Effector CD4-positive, alpha-beta T cell (primary cell): ENCODE data around the gene CDK3.
"Not testable (repeated sequence)": the region's sequence is repeated elsewhere in the genome, so short reads cannot be mapped to it uniquely, and the experiment has no call there.

Source experiments
- DNase-seq: peaks from one replicate; pipeline ENCODE4 v3.0.0-alpha.2; 2020

The CDK3 gene

DNA sequence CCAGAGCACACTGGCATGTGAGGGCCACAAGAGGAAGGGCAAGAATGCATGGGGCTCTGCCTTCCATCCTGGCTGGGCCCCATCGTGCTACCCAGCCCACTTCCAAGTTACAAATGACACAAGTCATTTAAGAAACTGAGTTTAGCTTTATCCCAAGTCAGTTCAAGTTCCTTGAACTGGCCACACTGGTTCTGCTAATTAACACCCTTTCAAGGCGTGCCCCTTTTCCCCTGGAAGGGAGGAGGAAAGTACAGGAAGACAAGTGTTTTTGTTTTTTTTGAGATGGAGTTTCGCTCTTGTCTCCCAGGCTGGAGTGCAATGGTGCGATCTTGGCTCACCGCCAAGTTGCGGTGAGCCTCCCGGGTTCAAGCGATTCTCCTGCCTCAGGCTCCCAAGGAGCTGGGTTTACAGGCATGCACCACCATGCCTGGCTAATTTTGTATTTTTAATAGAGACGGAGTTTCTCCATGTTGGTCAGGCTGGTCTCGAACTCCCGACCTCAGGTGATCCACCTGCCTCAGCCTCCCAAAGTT is 43.9 kb downstream of the CDK3 start:
- DNase-seq, result not testable (repeated sequence)

DNA sequence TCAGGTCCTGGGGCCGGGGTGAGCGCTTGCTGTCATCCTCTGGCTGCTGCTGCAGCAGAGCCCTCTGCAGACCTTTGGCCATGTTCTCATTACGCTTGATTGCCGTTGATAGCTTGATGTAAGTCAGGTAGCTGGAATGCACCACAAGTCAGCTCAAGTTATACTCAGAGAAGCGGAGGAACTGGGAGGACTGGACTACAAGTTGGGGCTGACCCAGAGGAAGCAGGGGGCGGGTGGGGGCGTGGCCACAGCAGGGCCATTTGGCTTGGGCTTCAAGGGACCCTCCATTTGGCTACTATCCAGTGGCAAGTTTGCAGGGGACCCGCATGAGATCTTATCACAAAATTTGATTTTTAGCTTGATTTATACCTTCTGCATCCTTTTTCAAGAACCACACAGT is 45.4 kb downstream of the CDK3 start:
- no peak for DNase-seq

DNA sequence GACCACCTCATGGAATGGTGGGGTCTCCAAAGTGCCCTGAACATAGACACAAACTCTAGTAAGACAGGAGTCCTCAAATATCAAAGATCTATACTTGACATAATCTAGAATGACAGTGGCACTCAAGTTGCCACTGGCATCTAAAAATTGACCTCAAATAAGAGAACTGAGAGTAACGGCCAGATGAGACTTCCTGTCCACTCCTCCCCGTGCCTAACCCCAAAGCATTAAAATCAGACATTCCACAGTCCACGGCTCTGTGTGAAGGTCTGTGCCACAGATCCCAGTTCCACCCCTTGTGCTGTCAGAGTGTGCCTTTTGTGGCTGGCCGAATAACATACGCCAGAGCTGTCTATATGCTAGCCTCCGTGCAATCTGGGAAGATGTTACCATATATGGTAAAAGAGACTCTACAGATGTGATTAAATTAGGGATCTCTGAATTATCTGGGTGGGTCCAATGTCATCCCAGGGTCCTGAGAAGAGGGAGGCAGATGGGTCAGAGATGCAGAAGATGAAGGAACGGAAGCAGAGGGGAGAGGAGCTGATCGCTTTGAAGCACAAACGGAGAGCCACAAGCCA is 47.5 kb downstream of the CDK3 start:
- DNase-seq, result no peak

DNA sequence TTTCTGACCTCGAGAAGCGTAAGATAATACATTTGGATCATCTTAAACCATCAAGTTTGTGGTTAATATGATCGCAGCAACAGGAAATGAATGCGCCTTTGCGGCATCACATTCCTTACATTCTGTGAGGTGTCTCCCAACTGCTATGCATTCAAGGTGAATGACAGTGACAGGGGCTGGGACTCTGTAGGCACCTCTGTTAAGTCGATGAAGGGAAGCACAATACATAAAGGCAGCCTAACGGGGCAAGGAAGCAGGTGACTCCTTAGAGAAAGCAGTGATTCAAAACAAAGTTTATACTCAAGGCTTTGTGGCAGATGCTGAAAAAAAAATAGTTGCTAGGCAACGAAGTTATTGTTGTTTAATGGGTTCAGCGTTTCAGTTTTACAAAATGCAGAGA is 48.1 kb downstream of the CDK3 start:
- DNase-seq, result no peak

DNA sequence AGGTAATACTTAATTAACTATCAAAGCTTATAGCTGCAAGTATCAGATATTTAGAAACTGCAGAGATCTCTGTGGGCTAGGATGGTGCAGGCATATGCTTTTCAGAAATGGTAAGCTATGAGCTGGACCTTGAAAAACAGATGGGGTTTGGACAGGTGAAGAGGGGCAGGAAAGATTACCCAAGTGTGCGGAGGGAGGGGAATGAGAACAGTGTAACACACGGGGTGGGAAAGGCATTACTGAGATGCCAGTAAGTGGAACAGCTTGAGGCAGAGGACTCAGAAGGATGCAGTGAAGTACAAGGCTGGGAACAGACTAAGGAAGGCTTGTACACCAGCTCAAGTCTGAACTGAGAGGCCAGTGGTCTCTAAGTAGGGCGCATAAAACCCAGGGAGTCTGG is 48.6 kb downstream of the CDK3 start:
- no peak for DNase-seq

DNA sequence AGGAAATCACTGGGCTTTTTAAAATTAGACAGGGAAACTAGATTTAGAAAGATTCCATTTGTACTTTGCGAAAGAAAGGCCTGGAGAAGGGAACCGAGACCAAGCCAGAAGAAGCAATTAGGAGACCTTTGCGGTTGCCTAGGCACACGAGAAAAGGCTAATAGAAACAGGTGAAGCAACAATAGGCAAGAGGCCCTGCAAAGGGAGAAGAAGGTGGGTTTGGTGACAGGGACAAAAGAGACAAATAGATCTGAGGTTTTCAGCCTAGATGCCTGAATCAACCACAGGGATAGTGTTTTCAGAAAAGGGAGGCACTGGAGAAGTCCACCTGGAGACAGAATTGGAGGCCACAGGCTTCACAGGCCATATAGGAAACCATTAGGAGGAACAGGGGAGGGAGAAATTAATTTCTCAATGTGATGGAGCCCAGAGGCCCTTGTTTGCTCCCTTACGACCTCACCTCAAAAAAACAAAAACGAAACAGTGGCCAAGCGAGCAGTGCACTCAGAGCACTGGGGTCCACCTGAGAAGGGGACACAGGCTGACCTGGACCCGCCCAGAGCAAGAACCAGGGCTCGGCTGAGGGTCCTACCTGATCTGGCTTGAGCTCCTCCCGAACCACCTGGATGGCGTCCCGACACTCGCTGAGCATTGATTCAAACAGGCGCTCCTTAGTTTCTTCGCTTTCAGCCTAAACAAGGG is 49.3 kb downstream of the CDK3 start:
- no peak for DNase-seq

DNA sequence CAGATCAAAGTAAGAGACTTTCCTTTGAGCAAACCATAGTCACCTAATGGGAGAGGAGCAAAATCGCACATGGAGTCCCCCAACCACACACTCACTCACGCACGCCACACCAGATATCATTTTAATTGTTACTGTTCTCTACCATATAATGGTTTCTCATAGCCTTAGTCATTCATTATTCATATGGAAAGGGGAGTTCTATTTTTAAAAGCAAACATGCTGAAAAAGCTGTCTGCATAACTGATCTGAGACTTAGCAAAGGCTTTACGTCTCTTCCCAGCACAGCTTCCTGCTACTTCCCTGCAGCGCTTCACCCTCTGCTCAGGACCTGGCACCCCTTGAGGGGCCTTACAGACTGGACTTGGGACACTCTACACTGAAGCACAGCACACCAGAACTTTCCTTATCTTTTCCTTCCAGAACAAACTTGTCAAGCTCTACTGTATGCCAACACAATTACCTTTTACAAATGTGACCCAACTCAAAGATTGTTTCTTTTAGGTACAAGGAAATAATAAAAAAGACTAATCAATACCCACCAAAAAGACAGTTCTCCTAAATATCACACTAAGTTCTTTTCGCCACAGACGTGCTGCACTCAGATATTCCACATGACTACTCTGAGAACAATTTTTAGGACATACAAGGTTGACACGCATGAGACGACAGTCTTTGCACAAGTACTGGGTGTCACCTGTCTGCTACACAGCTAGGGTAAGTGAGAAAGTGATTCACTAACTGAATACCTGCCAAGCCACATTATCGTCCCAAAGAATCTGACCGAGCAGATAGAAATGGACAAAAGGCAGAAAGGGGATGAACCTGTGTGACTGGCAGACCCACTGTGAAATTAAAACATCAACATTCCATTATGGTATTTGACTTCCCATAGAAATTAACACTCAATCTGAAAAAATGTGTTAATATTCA is 50.1 kb downstream of the CDK3 start:
- DNase-seq, result no peak

DNA sequence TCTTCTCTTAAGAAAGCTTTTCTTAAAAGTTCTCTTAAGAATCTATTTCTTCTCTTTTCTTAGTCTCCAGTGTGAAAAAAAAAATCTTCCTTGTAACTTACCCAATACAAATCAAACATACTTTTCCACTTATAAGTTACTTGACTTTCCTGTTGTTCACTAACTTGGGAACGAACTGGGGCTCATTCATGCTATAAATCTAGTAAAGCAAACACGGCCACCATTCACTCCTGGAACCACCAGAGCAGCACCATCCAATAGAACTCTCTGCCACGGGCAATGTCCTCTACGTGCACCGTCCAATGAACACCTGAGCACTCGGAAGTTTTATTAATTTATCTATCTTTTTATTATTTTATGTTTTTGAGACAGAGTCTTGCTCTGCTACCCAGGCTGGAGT is 50.9 kb downstream of the CDK3 start:
- no peak for DNase-seq

DNA sequence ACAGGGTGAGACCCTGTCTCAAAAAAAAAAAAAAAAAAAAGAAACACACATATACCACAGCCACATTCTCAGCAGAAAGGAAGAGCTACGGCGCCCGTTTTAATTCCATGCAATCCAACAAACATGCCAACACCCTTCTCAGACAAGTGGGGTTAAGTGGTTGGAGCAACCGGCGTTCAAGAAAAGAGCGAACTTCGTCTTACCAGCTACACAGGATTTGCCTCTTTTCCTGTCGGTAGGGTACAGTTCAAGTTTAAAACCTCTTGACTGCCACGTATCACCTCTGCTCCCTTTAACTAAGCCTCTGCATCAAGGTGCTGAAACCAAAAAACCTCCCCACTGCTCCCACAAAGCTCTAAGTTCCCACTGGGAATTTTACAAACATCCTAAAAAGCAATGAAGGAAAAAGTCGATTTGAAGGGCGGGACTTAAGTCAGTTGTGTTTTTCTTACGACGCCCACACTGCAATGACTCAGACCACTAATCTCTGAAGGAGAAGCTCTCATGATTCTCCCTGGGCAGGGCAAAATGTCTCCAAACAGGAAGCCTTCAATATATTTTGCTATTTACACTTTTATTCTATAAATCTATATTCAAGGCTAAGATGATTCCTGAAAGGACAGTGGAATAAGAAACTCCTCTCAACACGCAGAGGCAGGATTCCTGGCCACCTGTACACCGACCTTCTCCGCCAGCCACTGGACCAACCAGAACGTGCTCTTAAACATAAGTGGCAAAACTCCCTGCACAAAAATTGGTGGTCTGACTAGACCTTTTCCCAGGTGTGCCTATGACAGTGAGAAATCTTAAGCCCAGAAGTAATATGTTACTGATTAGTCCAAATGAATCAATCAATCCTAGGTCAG is 52.8 kb downstream of the CDK3 start:
- DNase-seq, result no peak

DNA sequence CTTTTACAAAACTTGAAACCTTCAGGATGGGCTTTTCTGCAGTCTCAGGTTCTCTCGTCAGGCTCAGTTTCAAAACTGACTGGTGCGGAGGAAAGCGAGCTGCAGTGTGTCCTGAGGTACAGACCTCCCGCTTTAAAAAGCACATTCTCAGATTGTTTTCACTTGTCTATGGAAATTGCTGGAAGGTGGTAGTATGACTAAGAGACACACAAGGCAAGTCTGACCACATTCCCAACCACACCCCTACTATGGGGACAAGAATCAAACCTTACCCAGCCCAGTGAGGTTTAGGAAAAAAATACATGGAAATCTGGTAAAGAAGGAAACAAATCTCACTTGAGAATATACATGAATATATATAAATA is 53.4 kb downstream of the CDK3 start:
- DNase-seq, result no peak
